Measurements from ENCODE around the gene ASGR1.
"Not testable (repeated sequence)": the region's sequence is repeated elsewhere in the genome, so short reads cannot be mapped to it uniquely, and the experiment has no call there.

DNA sequence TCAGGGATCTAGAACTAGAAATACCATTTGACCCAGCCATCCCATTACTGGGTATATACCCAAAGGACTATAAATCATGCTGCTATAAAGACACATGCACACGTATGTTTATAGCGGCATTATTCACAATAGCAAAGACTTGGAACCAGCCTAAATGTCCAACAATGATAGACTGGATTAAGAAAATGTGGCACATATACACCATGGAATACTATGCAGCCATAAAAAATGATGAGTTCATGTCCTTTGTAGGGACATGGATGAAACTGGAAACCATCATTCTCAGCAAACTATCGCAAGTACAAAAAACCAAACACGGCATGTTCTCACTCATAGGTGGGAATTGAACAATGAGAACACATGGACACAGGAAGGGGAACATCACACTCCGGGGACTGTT, 51.7 kb downstream of the ASGR1 start:
- not testable (repeated sequence) for TF ChIP-seq CTCF (IDR thresholded peaks at IDR 0.05); ZFX (IDR thresholded peaks at IDR 0.05; ENCODE audit: borderline replicate concordance)

Measured in 22Rv1 (cell line).